ENCODE measurements around the gene COMTD1. TPM values are rescaled to one million over a fixed set of nuclear protein-coding genes. Genes with fewer than 3 reads are reported as not detected.
"Not testable (repeated sequence)": the region's sequence is repeated elsewhere in the genome, so short reads cannot be mapped to it uniquely, and the experiment has no call there.

Gene COMTD1
- total and polyA plus RNA-seq, 7 experiments from 2014 or later: 8.8 to 29.2 (median 14.8) TPM

- H3K9me3 ChIP-seq (ENCODE audit: control insufficient read depth in 2 of 3, low read length in 3 of 3); intact Hi-C loops (cut with micrococcal nuclease); H3K4me3 ChIP-seq (ENCODE audit: low read length); H3K4me3 Mint-ChIP-seq; H3K27ac ChIP-seq (ENCODE audit: low read depth, low read length); H3K27me3 ChIP-seq (ENCODE audit: control insufficient read depth in 2 of 2, insufficient read depth in 2 of 2, low read length in 2 of 2); H3K27me3 Mint-ChIP-seq; H3K36me3 ChIP-seq (ENCODE audit: control insufficient read depth in 2 of 3, insufficient read depth in 3 of 3, low read length in 3 of 3); H3K9me3 Mint-ChIP-seq; DNase-seq; H3K27ac Mint-ChIP-seq; ATAC-seq; H3K36me3 Mint-ChIP-seq; H3K4me1 ChIP-seq (ENCODE audit: control insufficient read depth in 2 of 2, insufficient read depth in 2 of 2, low read length in 2 of 2): not testable (repeated sequence)
- CTCF ChIA-PET: interaction anchor here (0.7 to 1.0 kb wide), 2 partner anchors 13 to 15 kb away, joined by 3 read pairs; no protein-coding TSS in a partner anchor
- POLR2A ChIA-PET: interaction anchor here (1.8 kb wide), 1 partner anchor 7 kb away, joined by 5 read pairs; the partner anchor contains the start of gene VDAC2
- peaks cover 0 to 21% (median 0%) of the 10 kb centered on the region in 7 donors for H3K4me1 Mint-ChIP-seq
Measured at GRCh38 chr10:75203046-75203620, 32.6 kb downstream of the COMTD1 start.

GRCh38 chr10:75202321-75203045 is 33.3 kb downstream of the COMTD1 start:
- H3K27me3 Mint-ChIP-seq: no peaks in the 10 kb centered on the region
- POLR2A ChIA-PET: interaction anchor here (1.8 kb wide), 1 partner anchor 8 kb away, joined by 5 read pairs; the partner anchor contains the start of gene VDAC2
- CTCF ChIA-PET: interaction anchor here (1.6 kb wide), 1 partner anchor 29 kb away, joined by 5 read pairs; no protein-coding TSS in a partner anchor
- peak overlapping the region in 1 of 9 donors; percentile 47 for H3K27ac Mint-ChIP-seq
- peaks cover 0 to 15% (median 0%) of the 10 kb centered on the region in 7 donors for H3K4me1 Mint-ChIP-seq
- no peak overlapping the region for H3K4me3 Mint-ChIP-seq
- no peak overlapping the region for H3K27ac ChIP-seq (ENCODE audit: low read depth, low read length)
- no peaks in the 10 kb centered on the region for H3K4me1 ChIP-seq (ENCODE audit: control insufficient read depth in 2 of 2, insufficient read depth in 2 of 2, low read length in 2 of 2)
- no peaks in the 10 kb centered on the region for H3K9me3 Mint-ChIP-seq
- H3K4me3 ChIP-seq (ENCODE audit: low read length): no peak overlapping the region
- intact Hi-C loops (cut with micrococcal nuclease): no loop called here
- ATAC-seq (no peak), DNase-seq (no peak)
- H3K36me3 ChIP-seq (ENCODE audit: control insufficient read depth in 2 of 3, insufficient read depth in 3 of 3, low read length in 3 of 3): no peaks in the 10 kb centered on the region
- no peaks in the 10 kb centered on the region for H3K27me3 ChIP-seq (ENCODE audit: control insufficient read depth in 2 of 2, insufficient read depth in 2 of 2, low read length in 2 of 2)
- H3K36me3 Mint-ChIP-seq: no peaks in the 10 kb centered on the region
- H3K9me3 ChIP-seq (ENCODE audit: control insufficient read depth in 2 of 3, low read length in 3 of 3): no peaks in the 10 kb centered on the region

DNA sequence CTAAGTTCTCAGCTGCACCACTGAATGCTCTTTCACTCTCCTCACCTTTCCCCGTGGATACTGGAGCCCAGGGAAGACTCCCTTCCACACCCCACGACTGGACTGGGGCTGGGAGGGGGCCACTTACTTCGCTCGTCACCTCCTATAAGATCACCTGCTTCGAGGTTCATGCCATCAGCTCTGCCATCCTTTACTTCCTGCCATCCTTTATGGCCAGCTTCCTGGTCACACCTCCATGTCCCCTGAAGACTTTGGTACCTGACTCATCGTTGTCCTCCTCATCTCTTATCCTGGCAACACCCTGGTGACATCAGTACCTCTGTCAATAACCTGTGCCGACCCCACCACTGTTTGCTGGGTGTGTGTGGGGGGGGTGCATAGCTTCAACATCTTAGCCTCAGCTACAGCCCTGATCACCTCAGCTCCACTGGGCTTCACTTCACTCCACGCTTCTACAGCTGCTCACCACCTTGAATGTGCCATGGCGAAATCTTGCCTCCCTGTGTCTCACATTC is 33.9 kb downstream of the COMTD1 start:
- intact Hi-C loops (cut with micrococcal nuclease): no loop called here
- no peaks in the 10 kb centered on the region for H3K27me3 Mint-ChIP-seq
- Histone ChIP-seq H3K9me3 (ENCODE audit: control insufficient read depth in 2 of 3, low read length in 3 of 3) (no peaks in the 10 kb centered on the region), H3K4me1 (ENCODE audit: control insufficient read depth in 2 of 2, insufficient read depth in 2 of 2, low read length in 2 of 2) (no peaks in the 10 kb centered on the region), H3K4me3 (ENCODE audit: low read length) (no peak overlapping the region), H3K27me3 (ENCODE audit: control insufficient read depth in 2 of 2, insufficient read depth in 2 of 2, low read length in 2 of 2) (no peaks in the 10 kb centered on the region), H3K36me3 (ENCODE audit: control insufficient read depth in 2 of 3, insufficient read depth in 3 of 3, low read length in 3 of 3) (no peaks in the 10 kb centered on the region), H3K27ac (ENCODE audit: low read depth, low read length) (no peak overlapping the region)
- ATAC-seq (no peak), DNase-seq (no peak)
- no peak overlapping the region for H3K4me3 Mint-ChIP-seq
- POLR2A ChIA-PET: interaction anchor here (1.8 kb wide), 1 partner anchor 8 kb away, joined by 5 read pairs; the partner anchor contains the start of gene VDAC2
- peaks cover 0 to 4% (median 0%) of the 10 kb centered on the region in 5 donors for H3K36me3 Mint-ChIP-seq
- peak overlapping the region in 3 of 9 donors; percentile 43 to 60 (median 47) for H3K27ac Mint-ChIP-seq
- H3K9me3 Mint-ChIP-seq: no peaks in the 10 kb centered on the region
- CTCF ChIA-PET: interaction anchor here (1.4 to 1.6 kb wide), 2 partner anchors 14 to 29 kb away, joined by 5 read pairs; no protein-coding TSS in a partner anchor
- H3K4me1 Mint-ChIP-seq: peaks cover 0 to 14% (median 0%) of the 10 kb centered on the region in 7 donors

DNA sequence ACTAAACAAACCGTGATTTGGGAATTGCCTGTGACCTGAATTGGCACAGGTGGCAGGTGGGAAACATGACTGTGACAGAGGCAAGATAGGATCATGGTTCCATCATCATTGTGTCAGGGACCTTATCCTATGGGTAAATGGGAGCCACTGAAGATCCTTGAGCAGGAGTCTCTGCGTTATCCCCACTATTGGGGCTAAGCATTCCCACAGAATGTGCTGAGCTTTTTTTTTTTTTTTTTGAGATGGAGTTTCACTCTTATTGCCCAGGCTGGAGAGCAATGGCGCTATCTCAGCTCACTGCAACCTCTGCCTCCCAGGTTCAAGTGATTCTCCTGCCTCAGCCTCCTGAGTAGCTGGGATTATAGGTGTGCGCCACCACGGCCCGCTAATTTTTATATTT is 35.8 kb downstream of the COMTD1 start:
- H3K4me1 Mint-ChIP-seq; H3K9me3 ChIP-seq (ENCODE audit: control insufficient read depth in 2 of 3, low read length in 3 of 3); H3K9me3 Mint-ChIP-seq; H3K36me3 ChIP-seq (ENCODE audit: control insufficient read depth in 2 of 3, insufficient read depth in 3 of 3, low read length in 3 of 3); DNase-seq; H3K4me1 ChIP-seq (ENCODE audit: control insufficient read depth in 2 of 2, insufficient read depth in 2 of 2, low read length in 2 of 2); H3K27me3 Mint-ChIP-seq; H3K4me3 Mint-ChIP-seq; H3K27ac ChIP-seq (ENCODE audit: low read depth, low read length); ATAC-seq; intact Hi-C loops (cut with micrococcal nuclease); H3K27ac Mint-ChIP-seq; H3K27me3 ChIP-seq (ENCODE audit: control insufficient read depth in 2 of 2, insufficient read depth in 2 of 2, low read length in 2 of 2); H3K4me3 ChIP-seq (ENCODE audit: low read length): not testable (repeated sequence)
- POLR2A ChIA-PET: interaction anchor here (0.7 kb wide), 1 partner anchor 14 kb away, joined by 3 read pairs; no protein-coding TSS in a partner anchor
- CTCF ChIA-PET: interaction anchor here (1.2 kb wide), 1 partner anchor 33 kb away, joined by 3 read pairs; no protein-coding TSS in a partner anchor
- H3K36me3 Mint-ChIP-seq: peaks cover 0 to 13% (median 0%) of the 10 kb centered on the region in 5 donors

- Mint-ChIP-seq H3K27ac (no peak overlapping the region), H3K4me3 (no peak overlapping the region), H3K9me3 (no peaks in the 10 kb centered on the region), H3K4me1 (peaks cover 0 to 10% (median 0%) of the 10 kb centered on the region in 7 donors), H3K36me3 (peaks cover 0 to 14% (median 0%) of the 10 kb centered on the region in 5 donors), H3K27me3 (no peaks in the 10 kb centered on the region)
- ChIA-PET CTCF (interaction anchor here (0.7 to 3.3 kb wide), 2 partner anchors 10 to 12 kb away, joined by 3 to 16 read pairs; no protein-coding TSS in a partner anchor), POLR2A (interaction anchor here (1.0 to 1.8 kb wide), 4 partner anchors 12 to 42 kb away, joined by 3 to 4 read pairs (median 4); partner anchors contain the start of gene VDAC2)
- Histone ChIP-seq H3K27ac (ENCODE audit: low read depth, low read length) (no peak overlapping the region), H3K36me3 (ENCODE audit: control insufficient read depth in 2 of 3, insufficient read depth in 3 of 3, low read length in 3 of 3) (no peaks in the 10 kb centered on the region), H3K9me3 (ENCODE audit: control insufficient read depth in 2 of 3, low read length in 3 of 3) (no peaks in the 10 kb centered on the region), H3K4me3 (ENCODE audit: low read length) (no peak overlapping the region), H3K27me3 (ENCODE audit: control insufficient read depth in 2 of 2, insufficient read depth in 2 of 2, low read length in 2 of 2) (no peaks in the 10 kb centered on the region), H3K4me1 (ENCODE audit: control insufficient read depth in 2 of 2, insufficient read depth in 2 of 2, low read length in 2 of 2) (no peaks in the 10 kb centered on the region)
- no peak for DNase-seq
- no peak for ATAC-seq
- intact Hi-C loops (cut with micrococcal nuclease): no loop called here
Measured at GRCh38 chr10:75197906-75198305, 37.9 kb downstream of the COMTD1 start.

DNA sequence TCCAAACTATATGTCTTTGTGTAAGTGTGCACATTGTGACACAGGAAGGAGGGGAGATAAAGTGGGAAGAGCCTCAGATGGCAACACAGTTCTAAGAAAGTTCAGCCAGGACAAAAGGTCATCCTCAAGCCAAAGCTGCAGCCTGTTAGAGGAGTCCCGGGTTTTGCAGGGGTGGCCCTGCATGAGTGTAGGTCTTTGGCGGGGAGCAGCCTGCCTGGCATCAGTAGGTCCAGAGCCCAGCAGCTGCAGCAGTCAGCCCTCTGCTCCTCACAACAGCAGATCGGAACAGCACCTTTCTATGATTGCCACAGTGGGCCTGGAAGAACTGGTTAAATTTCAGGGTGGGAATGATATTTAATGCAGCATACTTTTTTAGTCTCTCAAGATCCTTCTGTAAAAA is 38.7 kb downstream of the COMTD1 start:
- intact Hi-C loops (cut with micrococcal nuclease): no loop called here
- no peaks in the 10 kb centered on the region for H3K27me3 ChIP-seq (ENCODE audit: control insufficient read depth in 2 of 2, insufficient read depth in 2 of 2, low read length in 2 of 2)
- no peak overlapping the region for H3K27ac ChIP-seq (ENCODE audit: low read depth, low read length)
- Mint-ChIP-seq H3K27me3 (no peaks in the 10 kb centered on the region), H3K4me3 (no peak overlapping the region), H3K36me3 (peaks cover 0 to 14% (median 2%) of the 10 kb centered on the region in 5 donors), H3K9me3 (no peaks in the 10 kb centered on the region), H3K4me1 (peaks cover 0 to 6% (median 0%) of the 10 kb centered on the region in 7 donors), H3K27ac (peak overlapping the region in 1 of 9 donors; percentile 32)
- CTCF ChIA-PET: interaction anchor here (3.3 kb wide), 1 partner anchor 9 kb away, joined by 16 read pairs; no protein-coding TSS in a partner anchor
- no peaks in the 10 kb centered on the region for H3K9me3 ChIP-seq (ENCODE audit: control insufficient read depth in 2 of 3, low read length in 3 of 3)
- ATAC-seq: no peak
- no peak overlapping the region for H3K4me3 ChIP-seq (ENCODE audit: low read length)
- POLR2A ChIA-PET: interaction anchor here (1.0 to 1.8 kb wide), 3 partner anchors 12 to 29 kb away, joined by 3 to 4 read pairs (median 3); partner anchors contain the start of gene VDAC2
- H3K36me3 ChIP-seq (ENCODE audit: control insufficient read depth in 2 of 3, insufficient read depth in 3 of 3, low read length in 3 of 3): no peaks in the 10 kb centered on the region
- no peaks in the 10 kb centered on the region for H3K4me1 ChIP-seq (ENCODE audit: control insufficient read depth in 2 of 2, insufficient read depth in 2 of 2, low read length in 2 of 2)
- no peak for DNase-seq
